ENCODE measurements around the gene RNF180. TPM values are rescaled to one million over a fixed set of nuclear protein-coding genes. Genes with fewer than 3 reads are reported as not detected.
A peak's percentile ranks its signal among the peaks of the same experiment; 100 is the strongest.
"Not testable (repeated sequence)": the region's sequence is repeated elsewhere in the genome, so short reads cannot be mapped to it uniquely, and the experiment has no call there.

The RNF180 gene
- total RNA-seq, 4 donors from 2014 or later: 50.5 to 99.0 (median 63.1) TPM

DNA sequence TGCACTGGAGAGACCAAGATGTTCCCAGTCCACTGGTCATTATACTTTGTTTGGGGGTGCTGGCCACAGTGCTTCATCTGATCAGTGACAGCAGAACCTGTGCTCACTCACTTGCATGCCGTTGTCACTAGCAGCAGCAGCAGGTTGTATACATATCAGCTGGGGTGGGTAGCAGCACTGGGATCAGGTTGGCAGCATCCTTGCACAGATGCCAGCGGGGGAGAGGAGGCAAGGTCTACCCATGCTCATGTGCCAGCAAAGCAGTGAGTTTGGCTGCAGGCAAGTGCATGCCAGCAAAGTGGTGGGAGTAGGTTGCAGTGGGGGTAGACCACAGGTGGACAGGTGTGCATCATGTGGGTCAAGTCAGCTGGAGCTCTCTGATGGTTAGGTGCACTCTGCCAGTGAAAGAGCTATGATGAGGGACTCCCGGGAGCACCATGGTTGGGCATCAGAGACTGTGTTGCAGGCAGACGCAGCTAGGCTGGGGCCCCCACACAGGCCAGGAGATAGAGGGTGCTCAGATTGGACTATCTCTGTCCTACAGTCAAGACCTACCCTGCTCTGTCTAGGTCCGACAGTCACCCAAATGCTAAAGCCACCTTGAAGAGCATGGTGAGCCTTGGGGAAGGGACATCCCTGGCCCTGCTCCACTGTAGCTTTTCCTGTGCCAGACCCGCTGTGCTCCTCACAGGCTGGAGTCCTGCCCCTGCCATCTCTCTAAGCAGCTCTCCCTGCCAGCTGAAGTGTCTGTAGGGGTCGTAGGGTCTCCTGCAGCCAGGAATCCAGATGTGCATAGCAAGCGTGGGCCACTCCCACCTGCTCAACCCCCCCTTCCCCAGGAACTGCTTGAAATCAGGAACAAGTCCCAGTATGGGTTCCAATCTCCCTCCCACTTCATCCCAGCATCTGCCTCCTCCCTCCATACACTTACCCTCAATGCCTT lies 119.8 kb downstream of the RNF180 start:
- DNase-seq: no peak
- Histone ChIP-seq H3K27me3 (no peaks in the 10 kb centered on the region), H3K4me3 (replicated peaks in 1 of 3) (no peak overlapping the region), H3K9me3 (no peaks in the 10 kb centered on the region), H3K4me1 (peaks cover 0 to 4% of the 10 kb centered on the region in 2 donors), H3K27ac (no peak overlapping the region), H3K36me3 (no peaks in the 10 kb centered on the region)
- 83 to 85% methylated on average over 5 to 8 of the region's 8 CpGs for WGBS, 2 donors
- intact Hi-C loops (cut with DNase I): no loop called here
- TF ChIP-seq, protein P1, sequence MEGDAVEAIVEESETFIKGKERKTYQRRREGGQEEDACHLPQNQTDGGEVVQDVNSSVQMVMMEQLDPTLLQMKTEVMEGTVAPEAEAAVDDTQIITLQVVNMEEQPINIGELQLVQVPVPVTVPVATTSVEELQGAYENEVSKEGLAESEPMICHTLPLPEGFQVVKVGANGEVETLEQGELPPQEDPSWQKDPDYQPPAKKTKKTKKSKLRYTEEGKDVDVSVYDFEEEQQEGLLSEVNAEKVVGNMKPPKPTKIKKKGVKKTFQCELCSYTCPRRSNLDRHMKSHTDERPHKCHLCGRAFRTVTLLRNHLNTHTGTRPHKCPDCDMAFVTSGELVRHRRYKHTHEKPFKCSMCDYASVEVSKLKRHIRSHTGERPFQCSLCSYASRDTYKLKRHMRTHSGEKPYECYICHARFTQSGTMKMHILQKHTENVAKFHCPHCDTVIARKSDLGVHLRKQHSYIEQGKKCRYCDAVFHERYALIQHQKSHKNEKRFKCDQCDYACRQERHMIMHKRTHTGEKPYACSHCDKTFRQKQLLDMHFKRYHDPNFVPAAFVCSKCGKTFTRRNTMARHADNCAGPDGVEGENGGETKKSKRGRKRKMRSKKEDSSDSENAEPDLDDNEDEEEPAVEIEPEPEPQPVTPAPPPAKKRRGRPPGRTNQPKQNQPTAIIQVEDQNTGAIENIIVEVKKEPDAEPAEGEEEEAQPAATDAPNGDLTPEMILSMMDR (IDR thresholded peaks at IDR 0.05): no peak
- no peak for TF ChIP-seq POLR2A (IDR thresholded peaks at IDR 0.05)

DNA sequence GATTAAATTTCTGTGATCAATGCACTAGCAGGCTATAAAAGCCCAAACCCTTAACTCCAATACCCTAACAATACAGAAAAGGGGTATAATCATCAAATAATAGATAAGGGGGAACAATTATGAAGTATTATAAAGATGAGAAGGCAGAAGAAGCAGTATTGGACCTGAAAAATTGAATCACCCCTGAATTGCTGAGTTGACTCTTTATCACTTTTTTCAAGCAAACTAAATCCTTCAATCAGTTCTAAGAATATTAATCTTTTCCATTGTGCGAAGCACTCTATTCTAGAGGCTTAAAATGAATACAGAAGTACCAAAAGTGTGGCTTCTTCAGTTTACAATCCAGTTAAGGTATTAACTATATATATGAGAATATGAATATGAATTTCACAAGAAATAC lies 120.7 kb downstream of the RNF180 start:
- no peak overlapping the region for H3K4me3 ChIP-seq (replicated peaks in 1 of 3)
- H3K27ac ChIP-seq: no peak overlapping the region
- intact Hi-C loops (cut with DNase I): no loop called here
- TF ChIP-seq POLR2A (IDR thresholded peaks at IDR 0.05): no peak
- TF ChIP-seq, protein P1 (IDR thresholded peaks at IDR 0.05): no peak
- no peaks in the 10 kb centered on the region for H3K27me3 ChIP-seq
- H3K36me3 ChIP-seq: no peaks in the 10 kb centered on the region
- no peaks in the 10 kb centered on the region for H3K9me3 ChIP-seq
- peaks cover 0 to 4% of the 10 kb centered on the region in 2 donors for H3K4me1 ChIP-seq
- WGBS, 2 donors: 92 to 98% methylated on average over 1 of the region's 1 CpG
- DNase-seq: no peak

DNA sequence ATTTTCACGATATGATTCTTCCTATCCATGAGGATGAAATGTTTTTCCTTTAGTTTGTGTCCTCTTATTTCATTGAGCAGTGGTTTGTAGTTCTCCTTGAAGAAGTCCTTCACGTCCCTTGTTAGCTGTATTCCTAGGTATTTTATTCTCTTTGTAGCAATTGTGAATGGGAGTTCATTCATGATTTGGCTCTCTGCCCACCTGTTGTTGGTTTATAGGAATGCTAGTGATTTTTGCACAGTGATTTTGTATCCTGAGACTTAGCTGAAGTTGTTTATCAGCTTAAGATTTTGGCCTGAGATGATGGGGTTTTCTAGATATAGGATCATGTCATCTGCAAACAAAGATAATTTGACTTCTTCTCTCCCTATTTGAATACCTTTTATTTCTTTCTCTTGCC lies 122.9 kb downstream of the RNF180 start:
- peak in 1 of 2 donors; percentile 11 for DNase-seq
- intact Hi-C loops (cut with DNase I); H3K27me3 ChIP-seq; H3K4me3 ChIP-seq (replicated peaks in 1 of 3); H3K9me3 ChIP-seq; H3K4me1 ChIP-seq; H3K36me3 ChIP-seq; H3K27ac ChIP-seq: not testable (repeated sequence)
- WGBS, 2 donors: 76 to 84% methylated on average over 2 of the region's 2 CpGs

DNA sequence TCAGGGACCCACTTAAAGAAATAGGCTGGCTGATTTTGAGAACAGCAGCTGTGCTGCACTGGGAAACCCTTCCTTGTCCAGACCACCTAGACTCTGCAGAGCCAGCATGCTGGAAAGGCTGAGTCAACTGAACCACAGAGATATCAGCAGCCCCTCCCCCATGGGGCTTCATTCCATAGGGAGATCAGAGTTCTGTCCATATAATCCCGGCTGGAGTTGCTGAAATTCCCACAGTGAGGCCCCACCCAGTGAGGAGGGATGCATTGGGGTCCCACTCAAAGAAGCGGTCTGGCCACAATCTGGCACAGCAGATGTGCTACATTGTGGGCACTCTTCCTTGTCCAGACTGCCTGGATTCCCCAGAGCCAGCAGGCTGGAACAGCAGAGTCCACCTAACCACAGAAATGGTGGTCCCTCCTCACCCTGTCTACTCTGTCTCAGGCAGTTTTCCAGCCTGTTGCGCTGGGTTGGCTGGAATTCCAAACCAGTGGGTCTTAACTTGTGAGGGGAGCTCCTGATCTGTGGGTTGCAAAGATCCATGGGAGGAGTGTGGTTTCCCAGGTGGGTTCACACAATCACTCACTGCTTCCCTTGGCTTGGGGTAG lies 127.1 kb downstream of the RNF180 start:
- WGBS, 2 donors: 50 to 87% methylated on average over 1 to 3 of the region's 3 CpGs
- no peak for TF ChIP-seq POLR2A (IDR thresholded peaks at IDR 0.05)
- TF ChIP-seq, protein P1 (IDR thresholded peaks at IDR 0.05): no peak
- Histone ChIP-seq H3K4me1 (peaks cover 5 to 8% of the 10 kb centered on the region in 2 donors), H3K27ac (no peak overlapping the region), H3K36me3 (no peaks in the 10 kb centered on the region), H3K4me3 (replicated peaks in 1 of 3) (no peak overlapping the region), H3K9me3 (no peaks in the 10 kb centered on the region), H3K27me3 (no peaks in the 10 kb centered on the region)
- no peak for DNase-seq
- intact Hi-C loops (cut with DNase I): no loop called here

DNA sequence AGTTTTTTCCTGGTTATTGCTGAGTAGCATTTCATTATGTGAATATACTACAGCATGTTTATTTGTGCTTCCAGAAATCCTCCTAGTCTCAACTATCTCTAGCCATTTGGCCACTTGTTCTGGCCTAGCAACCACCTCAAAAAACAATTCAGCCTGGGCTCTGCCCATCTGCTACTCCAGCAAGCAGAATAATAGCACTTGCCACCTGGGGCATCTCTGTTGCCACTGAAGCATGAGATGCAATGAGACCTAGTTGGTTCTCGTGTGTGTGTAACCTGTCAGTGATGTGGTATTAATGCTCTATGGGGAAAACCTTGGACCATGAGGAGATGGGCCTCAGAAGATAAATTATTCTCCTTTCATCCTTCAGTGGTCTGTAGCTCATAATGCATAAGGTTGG lies 129.5 kb downstream of the RNF180 start:
- Histone ChIP-seq H3K36me3 (no peaks in the 10 kb centered on the region), H3K27me3 (no peaks in the 10 kb centered on the region), H3K4me1 (peaks cover 18% of the 10 kb centered on the region in 2 donors), H3K4me3 (replicated peaks in 1 of 3) (no peak overlapping the region), H3K27ac (no peak overlapping the region), H3K9me3 (no peaks in the 10 kb centered on the region)
- DNase-seq: no peak
- WGBS, 2 donors: 77 to 88% methylated on average over 1 of the region's 1 CpG
- TF ChIP-seq, protein P1 (IDR thresholded peaks at IDR 0.05): no peak
- TF ChIP-seq POLR2A (IDR thresholded peaks at IDR 0.05): no peak
- intact Hi-C loops (cut with DNase I): no loop called here

Measured in thyroid gland (tissue), 4 donors.